H9 (cell line): ENCODE data around the gene MRPS16. TPM values are rescaled to one million over a fixed set of nuclear protein-coding genes. Genes with fewer than 3 reads are reported as not detected.

ENCODE experiments used
- DNase-seq: peaks from one replicate; pipeline ENCODE4 v3.0.0-alpha.2; 2017
- H2AFZ ChIP-seq: one replicate; pipeline ENCODE4 v1.6.1; 2013; ENCODE audit warnings: mild to moderate bottlenecking, low read length, control low read depth, moderate library complexity
- H2AK5ac ChIP-seq: 2 replicates; pipeline ENCODE4 v1.6.1; 2013; ENCODE audit warnings: low read length, control low read depth, mixed read lengths; ENCODE audit not compliant: insufficient read length
- H2BK120ac ChIP-seq: one replicate; pipeline ENCODE4 v1.6.1; 2013; ENCODE audit warnings: low read depth, mild to moderate bottlenecking, low read length, control low read depth, inconsistent platforms; ENCODE audit not compliant: poor library complexity, severe bottlenecking
- H2BK12ac ChIP-seq: 2 replicates; pipeline ENCODE4 v1.6.1; 2013; ENCODE audit warnings: low read length, control low read depth, mixed read lengths, low read depth; ENCODE audit not compliant: insufficient read length
- H2BK15ac ChIP-seq: 2 replicates; pipeline ENCODE4 v1.6.1; 2013; ENCODE audit warnings: low read depth, low read length, control low read depth
- H2BK20ac ChIP-seq: one replicate; pipeline ENCODE4 v1.6.1; 2013; ENCODE audit warnings: low read depth, mild to moderate bottlenecking, low read length, control low read depth, inconsistent platforms; ENCODE audit not compliant: poor library complexity, severe bottlenecking
- H2BK5ac ChIP-seq: 2 replicates; pipeline ENCODE4 v1.6.1; 2013; ENCODE audit warnings: low read length, control low read depth, mixed read lengths; ENCODE audit not compliant: insufficient read length
- H3K14ac ChIP-seq: 2 replicates; pipeline ENCODE4 v1.6.1; 2013; ENCODE audit warnings: low read length, control low read depth; ENCODE audit not compliant: insufficient read depth
- H3K18ac ChIP-seq: 2 replicates; pipeline ENCODE4 v1.6.1; 2013; ENCODE audit warnings: low read depth, mild to moderate bottlenecking, mixed read lengths, low read length, control low read depth; ENCODE audit not compliant: insufficient read length
- H3K23ac ChIP-seq: 2 replicates; pipeline ENCODE4 v1.6.1; 2013; ENCODE audit warnings: low read length, control low read depth, mixed read lengths, low read depth; ENCODE audit not compliant: insufficient read length
- H3K23me2 ChIP-seq: 2 replicates; pipeline ENCODE4 v1.6.1; 2013; ENCODE audit warnings: low read depth, mild to moderate bottlenecking, mixed read lengths, low read length, control low read depth; ENCODE audit not compliant: insufficient read length, poor library complexity, severe bottlenecking
- H3K27ac ChIP-seq: 2 replicates; pipeline ENCODE4 v1.5.1; 2013; ENCODE audit warnings: low read length, control low read depth, mixed read lengths, low read depth; ENCODE audit not compliant: insufficient read length
- H3K27me3 ChIP-seq: 2 replicates; pipeline ENCODE4 v1.6.1; 2013; ENCODE audit warnings: low read length, control low read depth, inconsistent platforms; ENCODE audit not compliant: insufficient read depth
- H3K4ac ChIP-seq: 2 replicates; pipeline ENCODE4 v1.6.1; 2013; ENCODE audit warnings: low read depth, mild to moderate bottlenecking, control low read depth, inconsistent platforms, low read length, moderate library complexity
- H3K4me1 ChIP-seq: 2 replicates; pipeline ENCODE4 v1.6.1; 2013; ENCODE audit warnings: low read length, control low read depth, inconsistent platforms; ENCODE audit not compliant: insufficient read depth
- H3K4me2 ChIP-seq: 2 replicates; pipeline ENCODE4 v1.6.1; 2013; ENCODE audit warnings: low read length, control low read depth, mixed read lengths; ENCODE audit not compliant: insufficient read length, insufficient read depth
- H3K56ac ChIP-seq: 2 replicates; pipeline ENCODE4 v1.6.1; 2013; ENCODE audit warnings: low read depth, mild to moderate bottlenecking, mixed read lengths, low read length, control low read depth; ENCODE audit not compliant: insufficient read length
- H3K79me1 ChIP-seq: 2 replicates; pipeline ENCODE4 v1.6.1; 2013; ENCODE audit warnings: low read depth, mild to moderate bottlenecking, moderate library complexity, low read length, control low read depth, inconsistent platforms; ENCODE audit not compliant: insufficient read depth, poor library complexity, severe bottlenecking
- H3K79me2 ChIP-seq: 2 replicates; pipeline ENCODE4 v1.6.1; 2013; ENCODE audit warnings: low read length, control low read depth, inconsistent platforms; ENCODE audit not compliant: insufficient read depth
- H3K9ac ChIP-seq: 2 replicates; pipeline ENCODE4 v1.6.1; 2013; ENCODE audit warnings: low read length, control low read depth, mixed read lengths; ENCODE audit not compliant: insufficient read length; ENCODE audit errors: extremely low read depth
- H3K9me3 ChIP-seq: one replicate; pipeline ENCODE4 v1.6.1; 2013; ENCODE audit warnings: low read depth, low read length, inconsistent platforms; ENCODE audit not compliant: control insufficient read depth
- H3T11ph ChIP-seq: one replicate; pipeline ENCODE4 v1.6.1; 2013; ENCODE audit warnings: mild to moderate bottlenecking, low read length, control low read depth, inconsistent platforms
- H4K20me1 ChIP-seq: one replicate; pipeline ENCODE4 v1.6.1; 2013; ENCODE audit not compliant: control insufficient read depth, insufficient read length, insufficient read depth
- H4K5ac ChIP-seq: 2 replicates; pipeline ENCODE4 v1.6.1; 2013; ENCODE audit warnings: low read depth, mild to moderate bottlenecking, mixed read lengths, low read length, control low read depth; ENCODE audit not compliant: insufficient read length
- H4K8ac ChIP-seq: replicated peaks from 2 replicates; pipeline ENCODE4 v1.6.1; 2013; ENCODE audit warnings: low read length, control low read depth, mixed read lengths, low read depth; ENCODE audit not compliant: insufficient read length
- H4K91ac ChIP-seq: 2 replicates; pipeline ENCODE4 v1.6.1; 2013; ENCODE audit warnings: low read depth, mild to moderate bottlenecking, moderate library complexity, mixed read lengths, low read length, control low read depth; ENCODE audit not compliant: insufficient read length
- H3K27ac Mint-ChIP-seq, 3 experiments: 2 replicates in 2 of 3; 3 replicates in 1 of 3; pipeline ENCODE4 v1.8.0; 2020 to 2021; ENCODE audit warnings: mixed read lengths in 3 of 3, mild to moderate bottlenecking in 1 of 3, moderate library complexity in 1 of 3
- H3K27me3 Mint-ChIP-seq: 2 replicates; pipeline ENCODE4 v1.8.0; 2021; ENCODE audit warnings: low read depth, mild to moderate bottlenecking, moderate library complexity, mixed read lengths
- H3K36me3 Mint-ChIP-seq, 3 experiments: 2 replicates in 2 of 3; 3 replicates in 1 of 3; pipeline ENCODE4 v1.8.0; 2020 to 2021; ENCODE audit warnings: low read depth in 3 of 3, mixed read lengths in 3 of 3; ENCODE audit not compliant: insufficient read depth in 1 of 3
- H3K4me1 Mint-ChIP-seq, 2 experiments: 2 replicates each; pipeline ENCODE4 v1.8.0; 2020; ENCODE audit warnings: mixed read lengths in 2 of 2
- H3K4me3 Mint-ChIP-seq, 2 experiments: 2 replicates in 1 of 2; 3 replicates in 1 of 2; pipeline ENCODE4 v1.8.0; 2020 to 2021; ENCODE audit warnings: mild to moderate bottlenecking in 2 of 2, mixed read lengths in 2 of 2, moderate library complexity in 1 of 2
- H3K9me3 Mint-ChIP-seq, 2 experiments: 2 replicates in 1 of 2; 3 replicates in 1 of 2; pipeline ENCODE4 v1.8.0; 2020; ENCODE audit warnings: mild to moderate bottlenecking in 2 of 2, mixed read lengths in 2 of 2, moderate library complexity in 1 of 2
- CTCF ChIP-seq: fragments of 200-600 bp; sonication (generic); conservative IDR thresholded peaks from 3 replicates; pipeline ENCODE4 v1.8.0; 2021; ENCODE audit warnings: antibody characterized with exemption, mild to moderate bottlenecking
- WGBS: extraction: QIAGEN DNeasy Blood & Tissue Kit; methylation state at CpG from one replicate; pipeline ENCODE4 v1.1.7; 2013; ENCODE audit warnings: missing lambda C conversion rate, low lambda C conversion rate, mixed read lengths; ENCODE audit not compliant: insufficient read length; ENCODE audit errors: extremely low coverage; 5-methylcytosine and 5-hydroxymethylcytosine counted together
- total RNA-seq: library from RNA; stranded (reverse); gene quantifications from 2 replicates; pipeline ENCODE4 v1.2.1, GENCODE V29; 2021

MRPS16 gene
- total RNA-seq, 1 experiment from 2014 or later, result 122 TPM

GRCh38 chr10:73296946-73297345 lies 44.5 kb upstream of the MRPS16 start:
- Histone ChIP-seq H2BK15ac (no peak overlapping the region), H2BK120ac (no peak overlapping the region), H3K23ac (no peak overlapping the region), H3K79me1 (no peaks in the 10 kb centered on the region), H4K5ac (no peak overlapping the region), H3K4ac (no peak overlapping the region), H4K20me1 (no peaks in the 10 kb centered on the region), H3K4me2 (no peak overlapping the region), H2AK5ac (no peak overlapping the region), H3K23me2 (no peaks in the 10 kb centered on the region), H3K56ac (no peak overlapping the region), H3K4me1 (no peaks in the 10 kb centered on the region), H3K9ac (no peak overlapping the region), H4K91ac (no peak overlapping the region), H3K14ac (no peak overlapping the region), H4K8ac (no peak overlapping the region), H2BK12ac (no peak overlapping the region), H3K9me3 (no peaks in the 10 kb centered on the region), H2BK20ac (no peak overlapping the region), H2BK5ac (no peak overlapping the region), H2AFZ (no peak overlapping the region), H3K79me2 (no peaks in the 10 kb centered on the region), H3K27me3 (no peaks in the 10 kb centered on the region), H3T11ph (no peak overlapping the region), H3K27ac (no peak overlapping the region), H3K18ac (no peak overlapping the region)
- Mint-ChIP-seq H3K27ac (no peak overlapping the region), H3K27me3 (peaks cover 12% of the 10 kb centered on the region), H3K4me1 (no peaks in the 10 kb centered on the region), H3K36me3 (no peaks in the 10 kb centered on the region), H3K4me3 (no peak overlapping the region), H3K9me3 (no peaks in the 10 kb centered on the region)
- WGBS, result no CpG with 5 or more reads among the region's 3 CpGs
- TF ChIP-seq CTCF, result no peak
- no peak for DNase-seq
